ENCODE data around the gene UNC119B. TPM values are rescaled to one million over a fixed set of nuclear protein-coding genes. Genes with fewer than 3 reads are reported as not detected.

Gene UNC119B
- total RNA-seq, 1 experiment from 2014 or later: 51.5 TPM

GRCh38 chr12:120668091-120668867, 42.0 kb upstream of the UNC119B start:
- Histone ChIP-seq H2BK120ac (ENCODE audit: low read depth, low read length, poor library complexity, severe bottlenecking) (no peak overlapping the region), H2BK12ac (ENCODE audit: insufficient read length, low read depth, low read length) (no peak overlapping the region), H3K23me2 (ENCODE audit: insufficient read length, low read depth, low read length, poor library complexity, severe bottlenecking) (no peaks in the 10 kb centered on the region), H2AFZ (ENCODE audit: low read length) (no peak overlapping the region), H3K14ac (ENCODE audit: insufficient read depth, low read length) (no peak overlapping the region), H3K27me3 (ENCODE audit: insufficient read depth, low read length) (no peaks in the 10 kb centered on the region), H3K4me2 (ENCODE audit: insufficient read depth, insufficient read length, low read length) (peak overlapping the region; percentile 12), H2AK5ac (ENCODE audit: insufficient read length, low read length) (no peak overlapping the region), H3K4me1 (ENCODE audit: insufficient read depth, low read length) (peaks cover 2% of the 10 kb centered on the region; the same call in 1 of the 2 replicates), H3K56ac (ENCODE audit: insufficient read length, low read depth, low read length) (no peak overlapping the region), H3K9me3 (ENCODE audit: control insufficient read depth, low read depth, low read length) (no peaks in the 10 kb centered on the region), H2BK5ac (ENCODE audit: insufficient read length, low read length) (no peak overlapping the region), H3K79me2 (ENCODE audit: insufficient read depth, low read length) (no peaks in the 10 kb centered on the region), H3K79me1 (ENCODE audit: insufficient read depth, low read depth, low read length, poor library complexity, severe bottlenecking) (no peaks in the 10 kb centered on the region), H3K23ac (ENCODE audit: insufficient read length, low read depth, low read length) (no peak overlapping the region), H2BK15ac (ENCODE audit: low read depth, low read length) (no peak overlapping the region), H4K8ac (replicated peaks; ENCODE audit: insufficient read length, low read depth, low read length) (no peak overlapping the region), H4K5ac (ENCODE audit: insufficient read length, low read depth, low read length) (no peak overlapping the region), H3T11ph (ENCODE audit: low read length) (no peak overlapping the region), H3K18ac (ENCODE audit: insufficient read length, low read depth, low read length) (no peak overlapping the region), H4K20me1 (ENCODE audit: control insufficient read depth, insufficient read depth, insufficient read length) (no peaks in the 10 kb centered on the region), H3K4ac (ENCODE audit: low read depth, low read length) (no peak overlapping the region), H3K9ac (ENCODE audit: extremely low read depth, insufficient read length, low read length) (no peak overlapping the region), H2BK20ac (ENCODE audit: low read depth, low read length, poor library complexity, severe bottlenecking) (no peak overlapping the region), H4K91ac (ENCODE audit: insufficient read length, low read depth, low read length) (no peak overlapping the region), H3K27ac (ENCODE audit: insufficient read length, low read depth, low read length) (no peak overlapping the region)
- no CpG with 5 or more reads among the region's 20 CpGs for WGBS (ENCODE audit: extremely low coverage, insufficient read length, low lambda C conversion rate)
- Mint-ChIP-seq H3K27me3 (ENCODE audit: low read depth) (no peaks in the 10 kb centered on the region; the same call in 1 of the 2 replicates), H3K9me3 (no peaks in the 10 kb centered on the region), H3K4me3 (peak overlapping the region; percentile 15 to 30; a peak in 3 of 5 replicates), H3K27ac (peak overlapping the region in 2 of 3 experiments; percentile 80 to 91; a peak in 6 of 7 replicates), H3K4me1 (peaks cover 34% of the 10 kb centered on the region in 2 experiments), H3K36me3 (ENCODE audit: insufficient read depth in 1 of 3, low read depth in 3 of 3) (no peaks in the 10 kb centered on the region; a peak in 1 of 7 replicates)
- TF ChIP-seq CTCF (conservative IDR thresholded peaks at IDR 0.05): no peak
- DNase-seq: peak; percentile 75
